Trophoblast cell (in vitro differentiated cells and primary cell): ENCODE data around the gene POLR2F.

Source experiments
- DNase-seq, 2 donors: peaks; one replicate each; pipeline ENCODE4 v3.0.0-alpha.2; 2016
- H2AFZ ChIP-seq: 2 replicates; pipeline ENCODE4 v1.6.1; 2013; ENCODE audit warnings: low read length, moderate library complexity, mild to moderate bottlenecking; ENCODE audit not compliant: insufficient read depth, poor library complexity
- H2AK5ac ChIP-seq: 2 replicates; pipeline ENCODE4 v1.6.1; 2013; ENCODE audit warnings: mild to moderate bottlenecking, low read length
- H2BK120ac ChIP-seq: 2 replicates; pipeline ENCODE4 v1.6.1; 2013; ENCODE audit warnings: low read length, mild to moderate bottlenecking, moderate library complexity; ENCODE audit not compliant: insufficient read depth, poor library complexity
- H2BK12ac ChIP-seq: 2 replicates; pipeline ENCODE4 v1.6.1; 2013; ENCODE audit warnings: mild to moderate bottlenecking, low read length, moderate library complexity
- H2BK5ac ChIP-seq: 2 replicates; pipeline ENCODE4 v1.6.1; 2013; ENCODE audit warnings: low read length, low read depth, moderate library complexity, mild to moderate bottlenecking; ENCODE audit not compliant: poor library complexity
- H3K14ac ChIP-seq: 2 replicates; pipeline ENCODE4 v1.6.1; 2013; ENCODE audit warnings: mild to moderate bottlenecking, low read length
- H3K18ac ChIP-seq: 2 replicates; pipeline ENCODE4 v1.6.1; 2013; ENCODE audit warnings: mild to moderate bottlenecking, low read length
- H3K23ac ChIP-seq: 2 replicates; pipeline ENCODE4 v1.6.1; 2013; ENCODE audit warnings: low read length
- H3K27ac ChIP-seq: 2 replicates; pipeline ENCODE4 v1.5.1; 2013; ENCODE audit warnings: low read depth, mild to moderate bottlenecking, inconsistent platforms, low read length, moderate library complexity
- H3K27me3 ChIP-seq: 2 replicates; pipeline ENCODE4 v1.6.1; 2013; ENCODE audit warnings: inconsistent platforms, mild to moderate bottlenecking, low read length, moderate library complexity; ENCODE audit not compliant: insufficient read depth
- H3K36me3 ChIP-seq, 2 experiments: 1 replicate in 1 of 2; 2 replicates in 1 of 2; pipeline ENCODE4 v1.6.1; 2013; ENCODE audit warnings: low read length in 2 of 2, mild to moderate bottlenecking in 2 of 2, moderate library complexity in 1 of 2; ENCODE audit not compliant: insufficient read depth in 2 of 2, control insufficient read depth in 1 of 2
- H3K4ac ChIP-seq: 2 replicates; pipeline ENCODE4 v1.6.1; 2013; ENCODE audit warnings: low read depth, mild to moderate bottlenecking, low read length, moderate library complexity
- H3K4me1 ChIP-seq, 2 experiments: 1 replicate in 1 of 2; 2 replicates in 1 of 2; pipeline ENCODE4 v1.6.1; 2013; ENCODE audit warnings: low read length in 2 of 2, mild to moderate bottlenecking in 2 of 2, moderate library complexity in 1 of 2; ENCODE audit not compliant: insufficient read depth in 2 of 2, control insufficient read depth in 1 of 2
- H3K4me2 ChIP-seq: 2 replicates; pipeline ENCODE4 v1.6.1; 2013; ENCODE audit warnings: inconsistent platforms, mild to moderate bottlenecking, low read length, moderate library complexity
- H3K4me3 ChIP-seq: 2 replicates; pipeline ENCODE4 v1.5.1; 2013; ENCODE audit warnings: mild to moderate bottlenecking, low read depth, low read length, inconsistent platforms
- H3K79me1 ChIP-seq: one replicate; pipeline ENCODE4 v1.6.1; 2013; ENCODE audit warnings: low read length
- H3K79me2 ChIP-seq: 2 replicates; pipeline ENCODE4 v1.6.1; 2013; ENCODE audit warnings: low read length, mild to moderate bottlenecking; ENCODE audit not compliant: control insufficient read depth, insufficient read depth, poor library complexity
- H3K9ac ChIP-seq: 2 replicates; pipeline ENCODE4 v1.6.1; 2013; ENCODE audit warnings: mild to moderate bottlenecking, low read length
- H3K9me3 ChIP-seq: 2 replicates; pipeline ENCODE4 v1.6.1; 2013; ENCODE audit warnings: low read depth, mild to moderate bottlenecking, control low read depth, inconsistent platforms, low read length; ENCODE audit not compliant: insufficient read depth
- H4K12ac ChIP-seq: 2 replicates; pipeline ENCODE4 v1.6.1; 2013; ENCODE audit warnings: low read depth, mild to moderate bottlenecking, low read length, moderate library complexity
- H4K8ac ChIP-seq: 2 replicates; pipeline ENCODE4 v1.6.1; 2013; ENCODE audit warnings: low read depth, mild to moderate bottlenecking, low read length, moderate library complexity
- H4K91ac ChIP-seq: one replicate; pipeline ENCODE4 v1.6.1; 2013; ENCODE audit warnings: low read depth, mild to moderate bottlenecking, low read length, moderate library complexity
- WGBS: extraction: QIAGEN DNeasy Blood & Tissue Kit; methylation state at CpG from one replicate; pipeline ENCODE4 v1.1.7; 2013; ENCODE audit warnings: missing lambda C conversion rate; ENCODE audit not compliant: insufficient read length, insufficient coverage; ENCODE audit errors: extremely low coverage; 5-methylcytosine and 5-hydroxymethylcytosine counted together

POLR2F gene

GRCh38 chr22:38005943-38006342 is 52.4 kb downstream of the POLR2F start:
- Histone ChIP-seq H2BK120ac (no peak overlapping the region), H4K91ac (no peak overlapping the region), H3K14ac (no peak overlapping the region), H3K27me3 (no peaks in the 10 kb centered on the region), H3K4me2 (no peak overlapping the region), H2AK5ac (no peak overlapping the region), H2BK5ac (no peak overlapping the region), H3K4ac (no peak overlapping the region), H3K9ac (no peak overlapping the region), H3K18ac (no peak overlapping the region), H3K79me2 (no peaks in the 10 kb centered on the region), H3K4me3 (no peak overlapping the region), H3K79me1 (no peaks in the 10 kb centered on the region), H3K27ac (no peak overlapping the region), H3K9me3 (no peaks in the 10 kb centered on the region), H3K4me1 (peaks cover 2 to 3% of the 10 kb centered on the region in 2 experiments), H4K12ac (no peak overlapping the region), H4K8ac (no peak overlapping the region), H3K36me3 (no peaks in the 10 kb centered on the region), H3K23ac (no peak overlapping the region), H2AFZ (no peak overlapping the region), H2BK12ac (no peak overlapping the region)
- WGBS = no CpG with 5 or more reads among the region's 6 CpGs
- DNase-seq = no peak

- Histone ChIP-seq H3K27me3 (no peaks in the 10 kb centered on the region), H4K91ac (no peak overlapping the region), H2AK5ac (no peak overlapping the region), H3K18ac (no peak overlapping the region), H2BK120ac (no peak overlapping the region), H4K8ac (no peak overlapping the region), H3K4ac (no peak overlapping the region), H3K23ac (no peak overlapping the region), H3K9me3 (no peaks in the 10 kb centered on the region), H2BK12ac (no peak overlapping the region), H3K4me3 (no peak overlapping the region), H2BK5ac (no peak overlapping the region), H3K79me1 (no peaks in the 10 kb centered on the region), H3K4me1 (peaks cover 2 to 3% of the 10 kb centered on the region in 2 experiments), H4K12ac (no peak overlapping the region), H3K36me3 (no peaks in the 10 kb centered on the region), H3K9ac (no peak overlapping the region), H3K4me2 (no peak overlapping the region), H3K27ac (no peak overlapping the region), H2AFZ (no peak overlapping the region), H3K79me2 (no peaks in the 10 kb centered on the region), H3K14ac (no peak overlapping the region)
- no peak for DNase-seq
- WGBS = no CpG with 5 or more reads among the region's 3 CpGs
These were observed 53.4 kb downstream of the POLR2F start for GRCh38 chr22:38006906-38007305.

DNA sequence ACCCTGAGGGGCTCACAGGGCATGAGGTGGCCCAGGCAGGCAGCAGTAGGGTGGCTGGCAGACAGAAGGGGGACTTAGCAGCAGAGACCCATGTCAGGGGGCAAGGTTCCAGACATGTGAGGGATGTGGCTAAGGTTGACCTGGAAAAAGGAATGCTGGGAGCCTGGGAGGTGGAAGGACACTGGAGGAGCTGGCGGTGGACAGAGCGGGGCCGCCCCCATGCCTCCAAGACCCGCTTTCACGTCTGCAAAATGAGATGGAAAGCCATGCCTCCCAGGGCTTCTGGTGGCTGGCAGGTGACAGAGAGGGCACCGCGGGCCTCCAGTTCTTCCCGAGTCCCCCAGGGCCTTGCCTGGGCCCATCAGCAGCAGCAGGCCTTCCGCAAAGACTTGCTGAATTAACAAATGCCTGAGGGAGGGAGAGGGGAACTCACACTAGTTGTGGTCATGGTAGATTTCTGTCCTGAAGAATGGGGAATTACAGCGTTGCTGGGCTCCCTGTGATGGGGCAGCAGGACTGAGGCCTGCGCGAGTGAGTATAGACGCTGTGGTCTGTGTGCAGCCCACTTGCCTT is 53.9 kb downstream of the POLR2F start:
- Histone ChIP-seq H2BK5ac (no peak overlapping the region), H3K4me1 (peaks cover 2 to 3% of the 10 kb centered on the region in 2 experiments), H3K79me1 (no peaks in the 10 kb centered on the region), H3K4ac (no peak overlapping the region), H3K14ac (no peak overlapping the region), H2AFZ (no peak overlapping the region), H3K4me2 (no peak overlapping the region), H3K79me2 (no peaks in the 10 kb centered on the region), H2BK12ac (no peak overlapping the region), H4K12ac (no peak overlapping the region), H3K18ac (no peak overlapping the region), H3K23ac (no peak overlapping the region), H3K36me3 (no peaks in the 10 kb centered on the region), H4K91ac (no peak overlapping the region), H3K4me3 (peak overlapping the region; percentile 27), H3K9me3 (no peaks in the 10 kb centered on the region), H3K27ac (no peak overlapping the region), H3K9ac (no peak overlapping the region), H3K27me3 (no peaks in the 10 kb centered on the region), H2BK120ac (no peak overlapping the region), H2AK5ac (no peak overlapping the region), H4K8ac (no peak overlapping the region)
- no CpG with 5 or more reads among the region's 13 CpGs for WGBS
- DNase-seq = no peak

DNA sequence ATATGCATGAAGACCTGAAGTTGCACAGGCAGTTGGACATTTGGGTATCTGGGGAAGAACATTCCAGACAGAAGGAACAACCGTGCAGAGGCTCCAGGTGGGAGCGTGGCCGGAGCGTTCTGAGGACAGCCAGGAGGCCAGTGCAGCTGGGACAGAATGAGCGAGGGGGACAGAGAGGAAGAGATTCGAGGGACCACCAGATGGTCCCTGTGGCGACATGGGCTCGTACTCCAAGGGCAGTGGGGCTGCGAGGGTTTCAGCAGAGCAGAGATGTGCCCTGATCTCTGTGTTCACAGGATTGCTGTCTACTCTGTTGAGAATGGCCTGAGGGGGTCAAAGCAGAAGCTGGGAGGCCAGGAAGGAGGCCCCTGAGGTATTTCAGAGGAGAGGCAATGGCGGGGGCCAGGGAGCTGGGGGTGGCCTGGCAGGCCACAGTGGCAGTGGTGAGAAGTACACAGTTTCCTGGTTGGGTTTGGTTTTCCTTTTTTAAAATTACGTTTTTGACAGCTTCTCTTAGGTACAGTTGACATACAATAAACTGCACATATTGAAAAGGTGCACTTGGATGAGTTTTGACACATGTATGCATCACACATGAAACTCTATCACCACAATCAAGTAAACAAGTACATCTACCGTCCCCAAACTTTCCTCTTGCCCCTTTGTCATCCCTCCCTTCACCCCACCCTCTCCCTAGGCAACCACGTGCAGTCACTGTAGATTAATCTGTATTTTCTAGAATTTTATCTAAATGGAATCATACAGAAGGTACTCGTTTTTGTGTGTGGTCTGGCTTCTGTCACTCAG is 55.7 kb downstream of the POLR2F start:
- Histone ChIP-seq H2AFZ (no peak overlapping the region), H2BK120ac (no peak overlapping the region), H4K12ac (no peak overlapping the region), H3K4me3 (no peak overlapping the region), H2AK5ac (no peak overlapping the region), H3K79me2 (no peaks in the 10 kb centered on the region), H4K8ac (no peak overlapping the region), H3K18ac (no peak overlapping the region), H3K4me1 (peaks cover 2 to 3% of the 10 kb centered on the region in 2 experiments), H3K14ac (no peak overlapping the region), H3K27me3 (no peaks in the 10 kb centered on the region), H3K4ac (no peak overlapping the region), H2BK5ac (no peak overlapping the region), H3K36me3 (no peaks in the 10 kb centered on the region), H3K4me2 (no peak overlapping the region), H3K79me1 (no peaks in the 10 kb centered on the region), H3K9me3 (no peaks in the 10 kb centered on the region), H4K91ac (no peak overlapping the region), H3K9ac (no peak overlapping the region), H3K27ac (no peak overlapping the region), H3K23ac (no peak overlapping the region), H2BK12ac (no peak overlapping the region)
- DNase-seq = no peak
- WGBS = no CpG with 5 or more reads among the region's 14 CpGs
